ENCODE results near the gene CEP192.

CEP192 gene

GRCh38 chr18:13163167-13163927 is 172.2 kb downstream of the CEP192 start:
- Histone ChIP-seq H3K9ac (ENCODE audit: low read length) (no peak overlapping the region), H3K79me2 (ENCODE audit: low read length) (no peaks in the 10 kb centered on the region), H3K27ac (ENCODE audit: low read length) (no peak overlapping the region), H3K4me3 (ENCODE audit: low read length) (no peak overlapping the region), H3K4me2 (ENCODE audit: low read length) (no peak overlapping the region), H2AFZ (ENCODE audit: low read depth, low read length) (no peak overlapping the region), H3K4me1 (ENCODE audit: low read length) (no peaks in the 10 kb centered on the region), H4K20me1 (ENCODE audit: insufficient read depth, low read length) (no peaks in the 10 kb centered on the region), H3K9me3 (ENCODE audit: insufficient read depth, low read length) (peaks cover 3% of the 10 kb centered on the region; the same call in 1 of the 2 replicates), H3K27me3 (ENCODE audit: low read depth, low read length) (no peaks in the 10 kb centered on the region), H3K36me3 (replicated peaks; ENCODE audit: low read depth, low read length) (no peaks in the 10 kb centered on the region)
- TF ChIP-seq EZH2phosphoT487 (IDR thresholded peaks at IDR 0.05; ENCODE audit: low read depth) = no peak
- TF ChIP-seq CTCF (IDR thresholded peaks at IDR 0.05; ENCODE audit: low read depth, low read length) = no peak

GRCh38 chr18:13164406-13164805 is 173.2 kb downstream of the CEP192 start:
- TF ChIP-seq CTCF (IDR thresholded peaks at IDR 0.05; ENCODE audit: low read depth, low read length) (no peak), EZH2phosphoT487 (IDR thresholded peaks at IDR 0.05; ENCODE audit: low read depth) (no peak)
- Histone ChIP-seq H3K36me3 (replicated peaks; ENCODE audit: low read depth, low read length) (no peaks in the 10 kb centered on the region), H3K9ac (ENCODE audit: low read length) (no peak overlapping the region), H3K4me2 (ENCODE audit: low read length) (no peak overlapping the region), H2AFZ (ENCODE audit: low read depth, low read length) (no peak overlapping the region), H4K20me1 (ENCODE audit: insufficient read depth, low read length) (no peaks in the 10 kb centered on the region), H3K9me3 (ENCODE audit: insufficient read depth, low read length) (no peaks in the 10 kb centered on the region), H3K4me3 (ENCODE audit: low read length) (no peak overlapping the region), H3K79me2 (ENCODE audit: low read length) (no peaks in the 10 kb centered on the region), H3K27ac (ENCODE audit: low read length) (no peak overlapping the region), H3K27me3 (ENCODE audit: low read depth, low read length) (peaks cover 1% of the 10 kb centered on the region; the same call in 1 of the 2 replicates), H3K4me1 (ENCODE audit: low read length) (no peaks in the 10 kb centered on the region)

GRCh38 chr18:13165636-13166423 is 174.7 kb downstream of the CEP192 start:
- H3K4me3 ChIP-seq (ENCODE audit: low read length) = no peak overlapping the region
- H4K20me1 ChIP-seq (ENCODE audit: insufficient read depth, low read length) = no peaks in the 10 kb centered on the region
- TF ChIP-seq EZH2phosphoT487 (IDR thresholded peaks at IDR 0.05; ENCODE audit: low read depth) = no peak
- TF ChIP-seq CTCF (IDR thresholded peaks at IDR 0.05; ENCODE audit: low read depth, low read length) = no peak
- H3K9ac ChIP-seq (ENCODE audit: low read length) = no peak overlapping the region
- no peak overlapping the region for H3K4me2 ChIP-seq (ENCODE audit: low read length)
- H2AFZ ChIP-seq (ENCODE audit: low read depth, low read length) = no peak overlapping the region
- H3K36me3 ChIP-seq (replicated peaks; ENCODE audit: low read depth, low read length) = no peaks in the 10 kb centered on the region
- peaks cover 5% of the 10 kb centered on the region; the same call in 1 of the 2 replicates for H3K27me3 ChIP-seq (ENCODE audit: low read depth, low read length)
- H3K79me2 ChIP-seq (ENCODE audit: low read length) = no peaks in the 10 kb centered on the region
- H3K9me3 ChIP-seq (ENCODE audit: insufficient read depth, low read length) = no peaks in the 10 kb centered on the region
- no peak overlapping the region for H3K27ac ChIP-seq (ENCODE audit: low read length)
- H3K4me1 ChIP-seq (ENCODE audit: low read length) = no peaks in the 10 kb centered on the region

GRCh38 chr18:13173578-13174145 is 182.5 kb downstream of the CEP192 start:
- Histone ChIP-seq H3K4me2 (ENCODE audit: low read length) (no peak overlapping the region), H3K9ac (ENCODE audit: low read length) (no peak overlapping the region), H3K79me2 (ENCODE audit: low read length) (no peaks in the 10 kb centered on the region), H3K4me3 (ENCODE audit: low read length) (no peak overlapping the region), H4K20me1 (ENCODE audit: insufficient read depth, low read length) (no peaks in the 10 kb centered on the region), H3K4me1 (ENCODE audit: low read length) (no peaks in the 10 kb centered on the region), H3K27me3 (ENCODE audit: low read depth, low read length) (peaks cover 5% of the 10 kb centered on the region; the same call in 1 of the 2 replicates), H3K9me3 (ENCODE audit: insufficient read depth, low read length) (no peaks in the 10 kb centered on the region), H3K27ac (ENCODE audit: low read length) (no peak overlapping the region), H2AFZ (ENCODE audit: low read depth, low read length) (no peak overlapping the region), H3K36me3 (replicated peaks; ENCODE audit: low read depth, low read length) (no peaks in the 10 kb centered on the region)
- no peak for TF ChIP-seq EZH2phosphoT487 (IDR thresholded peaks at IDR 0.05; ENCODE audit: low read depth)
- TF ChIP-seq CTCF (IDR thresholded peaks at IDR 0.05; ENCODE audit: low read depth, low read length) = no peak
